CD4-positive, alpha-beta T cell treated with Interferon gamma for 1 hour (primary cell): Measurements from ENCODE around the gene EN2.

Source experiments
- DNase-seq: peaks from one replicate; pipeline ENCODE4 v3.0.0-alpha.2; 2020

The EN2 gene

DNA sequence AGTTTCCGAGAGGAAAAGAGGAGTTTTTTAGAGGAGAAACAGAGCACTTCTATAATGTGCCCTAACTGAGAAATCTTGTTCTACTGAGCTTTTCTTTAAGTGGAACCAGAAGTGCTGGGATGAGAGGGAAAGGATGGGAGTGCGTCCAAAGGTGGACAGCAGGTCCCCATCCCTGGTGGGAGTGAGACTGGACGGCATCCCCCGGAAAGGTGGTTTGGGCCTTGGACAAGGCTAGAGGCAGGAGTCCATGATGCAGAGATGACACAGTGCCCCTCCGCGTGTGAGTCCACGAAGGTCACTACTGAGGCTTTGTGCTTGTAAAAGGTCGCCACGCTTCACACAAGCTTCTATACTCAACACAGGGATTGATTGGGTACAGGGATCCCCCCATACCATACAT, 6.1 kb upstream of the EN2 start:
- DNase-seq: no peak

GRCh38 chr7:155452505-155453295, 5.2 kb upstream of the EN2 start:
- DNase-seq: no peak

- DNase-seq: no peak
Observed at GRCh38 chr7:155453296-155454182, 4.4 kb upstream of the EN2 start.

DNA sequence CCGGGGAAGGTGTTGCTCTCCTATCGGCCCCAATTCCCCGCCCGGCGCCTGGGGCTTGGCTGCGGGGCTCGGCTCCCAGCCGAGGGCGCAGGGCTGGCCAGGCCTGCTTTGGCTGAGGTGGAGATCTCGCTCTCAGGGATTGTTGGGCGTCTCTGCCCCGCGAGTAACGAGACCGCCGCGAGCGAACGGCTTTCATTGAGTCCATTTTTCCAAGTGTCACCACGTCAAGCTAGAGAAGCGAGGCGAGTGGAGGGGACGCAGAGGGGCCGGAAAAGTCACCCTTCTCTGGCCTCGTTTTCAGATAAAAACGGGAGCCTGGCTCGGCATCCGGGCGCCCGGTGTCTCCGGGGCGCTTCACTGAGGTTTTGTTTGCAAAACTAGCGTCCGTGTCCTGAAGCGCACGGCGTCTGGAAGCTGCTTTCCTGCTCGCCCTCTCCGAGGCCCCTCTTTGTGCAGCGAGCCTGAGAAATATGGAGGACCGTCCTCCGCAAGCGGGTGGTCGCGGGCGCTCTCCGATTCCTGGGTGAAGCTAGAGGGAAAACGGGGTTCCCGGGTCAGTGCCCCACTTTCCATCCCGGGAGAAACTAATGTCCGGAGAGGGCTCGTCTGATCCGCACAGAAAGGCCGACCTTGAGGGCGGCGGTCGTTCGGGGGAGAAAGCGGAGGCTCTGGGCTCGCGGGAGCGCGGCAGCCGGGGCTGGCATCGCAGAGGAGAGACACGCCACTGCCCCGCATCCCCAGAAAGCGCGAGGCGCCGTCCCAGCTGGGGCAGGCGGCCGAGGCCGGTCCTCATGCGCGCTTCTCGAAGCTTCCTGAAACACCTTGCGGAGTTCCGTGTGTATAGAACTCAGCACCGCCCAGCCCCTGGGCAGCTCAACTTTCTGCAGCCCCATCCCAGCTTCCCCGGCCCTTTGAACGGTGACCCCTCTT, 3.5 kb upstream of the EN2 start:
- DNase-seq: no peak

DNA sequence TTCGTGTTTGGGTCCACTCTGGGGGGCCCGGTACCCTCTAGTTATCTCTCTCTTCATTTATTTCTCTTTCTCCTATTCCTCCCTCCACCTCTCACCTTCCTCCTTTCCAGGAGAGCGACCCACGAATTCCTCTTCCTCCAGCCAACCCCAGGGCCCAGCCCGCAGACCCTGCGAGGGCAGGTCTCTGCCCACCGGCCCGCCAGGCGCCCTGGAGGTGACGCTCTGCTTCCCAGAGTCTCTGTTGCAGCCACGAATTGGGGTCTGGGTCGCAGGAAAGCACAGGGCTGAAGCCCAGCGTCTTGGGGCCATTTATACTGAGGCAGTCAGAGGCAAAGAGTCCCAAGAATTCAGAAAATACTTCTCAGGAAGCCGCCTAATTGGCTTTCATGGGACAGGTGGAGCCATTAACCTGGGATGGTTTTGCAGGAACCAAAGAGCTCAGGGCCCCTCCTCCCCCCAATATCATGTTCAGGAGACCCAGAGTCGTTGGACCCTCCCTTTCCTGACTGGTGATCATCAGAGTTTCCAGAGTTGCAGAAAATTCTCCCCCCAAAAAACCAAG, 2.7 kb upstream of the EN2 start:
- no peak for DNase-seq

DNA sequence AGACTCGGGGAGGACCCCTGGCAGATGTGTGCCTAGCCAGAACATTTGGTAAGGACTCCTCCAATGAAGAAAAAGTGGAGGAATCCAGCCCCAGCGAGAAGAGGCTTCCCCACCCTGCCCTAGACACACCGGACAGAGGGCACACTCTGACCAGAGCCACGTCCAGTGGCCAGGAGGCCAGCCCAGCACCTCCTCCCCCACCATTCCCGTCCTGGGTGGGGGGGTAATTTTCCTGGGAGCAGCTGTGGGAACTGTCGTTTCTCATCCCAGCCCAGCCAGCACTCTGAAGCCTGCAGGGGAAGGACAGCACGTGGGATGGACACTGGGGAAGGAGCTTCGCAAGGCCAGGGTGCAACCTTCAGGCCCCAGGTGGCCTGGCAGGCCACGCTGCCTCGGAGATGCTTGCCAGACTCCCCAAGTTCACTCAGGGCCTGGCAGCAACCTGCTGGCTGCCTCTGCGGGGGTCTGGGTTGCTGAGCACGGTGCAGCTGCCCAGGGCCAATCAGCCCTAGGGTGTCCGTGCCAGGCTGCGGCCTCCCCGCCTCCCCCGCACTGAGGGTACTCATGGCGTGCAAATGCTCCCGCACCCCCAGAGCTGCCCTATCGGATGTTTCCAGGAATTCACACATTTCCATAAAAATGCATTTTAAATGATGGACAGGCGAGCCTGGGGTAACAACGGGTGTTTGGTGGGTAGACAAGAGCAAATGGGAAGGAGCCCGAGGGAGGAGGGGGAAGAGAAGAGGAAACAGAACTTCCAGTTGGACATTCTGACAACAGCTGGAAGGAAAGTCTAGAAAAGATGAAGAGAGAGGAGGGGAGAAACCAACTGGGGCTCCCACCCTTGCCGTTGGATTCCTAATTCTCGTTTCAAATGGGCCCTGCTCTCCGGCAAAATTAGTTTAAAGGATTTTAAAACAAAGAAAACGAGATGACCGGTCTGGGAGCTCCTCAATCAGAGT, 1.9 kb upstream of the EN2 start:
- no peak for DNase-seq

DNA sequence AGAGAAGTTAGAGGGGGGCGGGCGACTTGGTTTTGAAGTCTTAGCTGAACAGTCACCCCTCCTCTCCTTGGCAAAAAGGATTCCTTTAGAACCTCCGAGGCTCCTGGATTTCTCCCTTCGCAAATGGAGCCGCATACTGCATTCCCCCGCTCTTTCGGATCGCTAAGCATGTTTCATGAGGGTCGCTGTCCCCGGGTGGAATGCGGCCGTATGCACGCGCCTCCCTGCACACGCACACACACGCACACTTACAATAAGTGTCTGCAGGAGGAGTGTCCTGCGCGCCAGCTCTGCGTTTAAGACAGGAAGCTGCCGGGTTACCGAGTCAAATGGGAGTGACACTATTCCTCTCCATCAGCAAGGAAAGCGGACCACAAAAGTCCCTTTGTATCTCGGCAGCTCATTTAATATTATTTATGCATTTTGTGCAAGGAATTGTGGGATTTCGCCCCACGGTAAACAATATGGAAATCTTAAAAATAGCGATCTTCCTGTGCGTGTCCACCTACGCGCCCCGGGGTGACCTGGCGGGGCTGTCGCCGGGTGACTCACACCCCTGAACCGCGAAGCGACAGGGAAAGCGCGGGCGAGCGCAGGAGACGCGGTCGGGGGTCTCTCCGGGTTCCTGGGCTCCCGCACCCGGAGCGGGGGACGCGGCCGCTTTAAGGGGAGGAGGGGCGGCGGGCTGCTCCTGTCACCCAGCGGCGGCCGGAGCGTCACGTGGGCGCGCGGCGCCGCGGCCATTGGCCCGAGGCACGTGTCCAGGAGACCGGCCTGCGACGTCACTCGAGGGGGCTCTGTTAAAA, 988 bp upstream of the EN2 start:
- no peak for DNase-seq

DNA sequence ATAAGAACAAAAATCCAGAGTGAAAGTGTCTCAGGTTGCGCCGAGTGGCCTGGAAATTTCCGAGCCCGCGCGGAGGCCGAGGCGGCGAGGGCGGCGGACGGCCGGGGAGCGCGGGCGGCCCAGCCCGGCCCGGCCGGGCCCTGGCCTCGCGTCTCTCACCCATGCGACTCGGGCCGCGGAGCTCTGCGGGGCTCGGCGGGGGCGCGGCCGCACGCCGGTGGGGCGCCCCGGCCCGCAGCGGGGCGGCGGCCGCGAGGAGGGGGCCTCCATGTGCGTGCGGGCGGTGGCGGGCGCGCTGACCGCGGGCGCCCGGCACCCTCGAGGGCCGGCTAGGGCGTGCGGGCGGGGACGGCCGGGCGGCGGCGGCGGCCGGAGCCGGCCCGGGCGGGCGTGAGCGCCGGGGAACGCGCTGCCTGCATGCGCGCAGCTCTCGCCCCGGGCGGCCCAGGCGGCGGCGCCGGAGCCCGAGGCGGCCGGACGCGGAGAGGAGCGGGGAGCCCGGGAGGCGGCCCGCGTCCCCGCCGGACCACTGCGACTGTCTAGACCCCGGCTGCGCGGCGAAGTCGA, 302 bp upstream of the EN2 start:
- no peak for DNase-seq

GRCh38 chr7:155458878-155459699, 1.2 kb downstream of the EN2 start:
- no peak for DNase-seq

DNA sequence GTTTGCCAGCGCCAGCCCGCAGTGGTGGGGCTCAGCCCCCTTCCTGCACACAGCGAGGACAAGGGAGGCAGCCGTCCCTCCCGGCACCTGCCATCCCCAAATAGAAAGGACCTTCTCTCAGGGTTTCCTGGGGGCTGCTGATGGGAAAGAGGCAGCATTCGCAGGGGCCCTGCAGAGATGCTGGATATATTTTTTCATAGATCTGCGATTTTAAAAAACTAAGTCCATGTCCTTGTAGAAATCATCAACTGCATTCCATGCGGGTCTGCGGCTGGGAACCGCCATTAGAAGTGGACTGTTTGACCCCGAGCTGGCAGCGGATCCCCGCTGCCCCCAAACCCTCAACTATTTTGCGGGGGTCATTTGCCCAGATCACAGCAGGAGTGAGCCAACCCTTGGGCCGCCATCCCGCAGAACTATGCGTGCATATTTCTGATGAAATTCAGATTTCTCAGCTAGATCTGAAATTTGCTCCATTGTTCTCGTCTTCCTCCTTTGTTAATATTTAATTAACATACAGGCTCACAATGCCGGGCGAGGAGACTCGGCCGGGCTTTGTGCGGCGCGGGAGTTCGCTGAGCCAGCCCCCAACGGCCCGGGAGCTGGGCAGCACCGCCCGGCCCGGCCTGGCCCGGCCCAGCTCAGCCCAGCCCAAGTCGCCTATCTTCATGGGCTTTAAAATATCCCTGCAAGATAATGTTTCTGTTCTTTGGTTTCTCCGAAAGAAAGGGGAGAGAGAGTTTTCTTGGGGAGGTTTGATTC, 2.0 kb downstream of the EN2 start:
- DNase-seq: no peak

DNA sequence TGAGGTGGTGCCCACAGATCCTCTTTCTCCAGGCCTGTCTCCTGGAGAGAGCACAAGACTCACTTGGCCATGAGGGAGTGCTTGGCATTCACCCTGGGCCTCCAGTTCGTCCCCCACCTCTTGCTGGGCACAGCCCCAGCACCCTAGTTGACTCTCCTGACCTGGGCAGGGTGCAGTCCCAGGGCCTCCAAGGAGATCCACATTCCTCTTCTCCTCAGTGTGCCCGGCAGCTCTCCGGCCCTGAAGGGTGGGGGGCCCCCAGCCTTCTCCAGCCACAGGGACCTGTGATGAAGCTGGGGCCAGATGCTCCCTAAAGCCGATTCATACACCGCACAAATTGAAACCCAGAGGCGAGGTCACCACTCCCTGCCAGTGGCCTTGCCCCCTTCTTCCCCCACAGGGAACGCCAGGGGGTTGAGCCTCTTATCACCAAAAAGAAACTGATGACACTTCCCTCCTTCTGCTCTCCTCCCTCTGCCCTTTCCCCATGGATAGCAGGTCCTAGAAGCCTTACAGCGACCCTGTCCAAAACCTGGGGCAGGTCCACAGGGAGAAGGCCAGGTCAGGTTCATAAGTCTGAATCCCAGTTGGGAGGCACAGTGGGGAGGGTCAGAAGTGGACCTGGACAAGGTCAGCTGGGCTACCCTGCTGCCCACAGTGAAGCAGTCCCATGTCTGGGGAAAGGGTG, 3.1 kb downstream of the EN2 start:
- no peak for DNase-seq

- DNase-seq: no peak
Observed at GRCh38 chr7:155461631-155462030, 3.7 kb downstream of the EN2 start.

GRCh38 chr7:155462163-155462735, 4.3 kb downstream of the EN2 start:
- no peak for DNase-seq

DNA sequence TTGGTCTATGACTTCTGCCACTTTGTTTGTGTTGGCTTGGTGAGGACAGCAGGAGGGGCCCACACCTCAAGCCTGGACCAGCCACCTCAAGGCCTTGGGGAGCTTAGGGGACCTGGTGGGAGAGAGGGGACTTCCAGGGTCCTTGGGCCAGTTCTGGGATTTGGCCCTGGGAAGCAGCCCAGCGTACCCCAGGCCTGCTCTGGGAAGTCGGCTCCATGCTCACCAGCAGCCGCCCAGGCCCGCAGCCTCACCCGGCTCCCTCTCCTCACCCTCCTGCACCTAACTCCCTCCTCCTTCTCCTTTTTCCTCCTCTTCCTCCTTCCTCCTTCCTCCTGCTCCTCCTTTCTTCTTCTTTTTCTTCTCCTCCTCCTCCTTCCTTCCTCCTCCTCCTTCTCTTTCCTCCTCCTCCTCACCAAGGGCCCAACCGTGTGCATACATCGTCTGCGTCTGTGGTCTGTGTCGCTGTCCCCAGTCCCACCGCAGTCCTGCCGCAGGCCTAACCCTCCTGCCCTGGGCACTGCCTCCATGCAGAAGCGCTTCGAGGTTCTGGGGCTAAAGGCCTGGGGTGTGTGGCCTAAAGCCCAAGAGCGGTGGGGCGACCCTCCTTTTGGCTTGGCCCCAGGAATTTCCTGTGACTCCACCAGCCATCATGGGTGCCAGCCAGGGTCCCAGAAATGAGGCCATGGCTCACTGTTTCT, 5.3 kb downstream of the EN2 start:
- DNase-seq: no peak

- DNase-seq: no peak
Observed at GRCh38 chr7:155464183-155464582, 6.3 kb downstream of the EN2 start.

DNA sequence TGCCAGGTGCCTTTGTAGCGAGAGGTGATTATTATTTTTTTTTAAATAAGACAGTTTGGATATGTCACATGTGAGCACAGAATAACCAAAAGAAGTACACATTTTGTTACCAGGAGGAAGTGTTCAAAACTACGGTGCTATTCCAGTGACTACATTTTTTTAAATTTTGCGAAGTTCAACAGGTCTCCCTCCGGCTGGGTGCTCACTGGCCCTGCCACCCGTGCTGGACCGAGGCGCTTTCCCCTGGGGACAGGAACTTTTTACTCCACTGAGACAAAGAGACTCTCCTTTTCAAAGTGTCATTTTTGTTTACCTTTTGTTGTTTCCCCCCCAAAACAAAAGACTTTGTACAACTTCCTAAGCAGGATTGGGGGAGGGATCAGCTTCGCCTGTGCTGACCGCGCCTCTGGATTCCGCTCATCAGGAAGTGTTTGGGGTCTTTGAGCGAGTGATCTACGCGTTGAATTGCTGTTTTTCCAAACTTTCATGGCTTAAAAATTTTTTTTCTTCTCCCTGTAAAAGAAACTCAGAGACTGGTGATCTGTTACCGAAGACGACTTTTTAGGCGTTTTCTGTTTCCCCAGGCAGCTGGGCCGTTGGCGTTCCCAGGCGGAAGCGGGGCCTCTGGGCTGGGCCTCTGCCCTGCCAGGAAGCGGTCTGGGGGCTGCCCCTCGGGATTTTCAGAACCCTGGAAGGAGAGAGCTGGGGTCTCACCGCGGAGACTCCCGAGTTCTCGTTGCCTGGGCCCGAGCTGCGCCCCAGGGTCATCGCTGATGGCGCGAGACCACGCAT, 7.2 kb downstream of the EN2 start:
- no peak for DNase-seq
